GM10248 (cell line): Measurements from ENCODE around the gene SHBG.
"Not testable (repeated sequence)": the region's sequence is repeated elsewhere in the genome, so short reads cannot be mapped to it uniquely, and the experiment has no call there.

Source experiments
- CTCF ChIA-PET: fragments of 300-600 bp; sonication (Branson Sonifier 250); formaldehyde crosslinking; extraction: SDS; loops from one replicate; lab custom pipeline; 2021; ENCODE audit warnings: antibody characterized with exemption; lab: Yijun Ruan, JAX
- POLR2A ChIA-PET: fragments of 350-650 bp; sonication (Branson Sonifier 250); formaldehyde crosslinking; extraction: SDS; loops from one replicate; lab custom pipeline; 2020; ENCODE audit warnings: antibody characterized with exemption; lab: Yijun Ruan, JAX
- DNase-seq: peaks from one replicate; pipeline ENCODE4 v3.0.0; 2012; ENCODE audit errors: extremely low spot score
- TF ChIP-seq, protein P1 (sequence below): IDR thresholded peaks from 2 replicates; pipeline ENCODE4 v1.5.1; 2012; ENCODE audit warnings: mild to moderate bottlenecking, low read depth; ENCODE audit errors: extremely low read depth, missing control alignments, control extremely low read depth

The SHBG gene

DNA sequence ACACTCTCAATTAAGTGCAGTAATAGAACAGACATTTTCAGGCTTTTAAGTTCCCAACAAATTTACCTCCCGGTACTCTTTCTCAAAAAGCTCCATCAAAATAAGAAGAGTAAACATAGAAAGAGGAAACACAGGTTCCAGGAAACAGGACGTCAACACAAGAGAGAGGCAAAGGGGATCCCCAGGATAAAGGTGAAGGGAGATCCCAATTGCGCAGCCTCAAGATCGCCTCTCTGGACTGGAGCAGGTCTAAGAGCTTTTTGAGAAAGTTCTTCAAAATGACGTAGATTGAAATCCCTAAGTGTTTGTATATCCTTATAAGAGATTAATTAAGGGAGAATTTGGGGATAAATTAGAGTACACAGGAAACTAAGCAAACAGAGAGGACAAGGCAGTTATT is 11.3 kb upstream of the SHBG start:
- TF ChIP-seq, protein P1, sequence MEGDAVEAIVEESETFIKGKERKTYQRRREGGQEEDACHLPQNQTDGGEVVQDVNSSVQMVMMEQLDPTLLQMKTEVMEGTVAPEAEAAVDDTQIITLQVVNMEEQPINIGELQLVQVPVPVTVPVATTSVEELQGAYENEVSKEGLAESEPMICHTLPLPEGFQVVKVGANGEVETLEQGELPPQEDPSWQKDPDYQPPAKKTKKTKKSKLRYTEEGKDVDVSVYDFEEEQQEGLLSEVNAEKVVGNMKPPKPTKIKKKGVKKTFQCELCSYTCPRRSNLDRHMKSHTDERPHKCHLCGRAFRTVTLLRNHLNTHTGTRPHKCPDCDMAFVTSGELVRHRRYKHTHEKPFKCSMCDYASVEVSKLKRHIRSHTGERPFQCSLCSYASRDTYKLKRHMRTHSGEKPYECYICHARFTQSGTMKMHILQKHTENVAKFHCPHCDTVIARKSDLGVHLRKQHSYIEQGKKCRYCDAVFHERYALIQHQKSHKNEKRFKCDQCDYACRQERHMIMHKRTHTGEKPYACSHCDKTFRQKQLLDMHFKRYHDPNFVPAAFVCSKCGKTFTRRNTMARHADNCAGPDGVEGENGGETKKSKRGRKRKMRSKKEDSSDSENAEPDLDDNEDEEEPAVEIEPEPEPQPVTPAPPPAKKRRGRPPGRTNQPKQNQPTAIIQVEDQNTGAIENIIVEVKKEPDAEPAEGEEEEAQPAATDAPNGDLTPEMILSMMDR = no peak
- POLR2A ChIA-PET = no interaction called here
- CTCF ChIA-PET = interaction anchor here (0.8 to 9.0 kb wide), 2 partner anchors 12 to 69 kb away, joined by 3 to 68 read pairs; partner anchors contain the start of genes SAT2 and SHBG
- DNase-seq = no peak

DNA sequence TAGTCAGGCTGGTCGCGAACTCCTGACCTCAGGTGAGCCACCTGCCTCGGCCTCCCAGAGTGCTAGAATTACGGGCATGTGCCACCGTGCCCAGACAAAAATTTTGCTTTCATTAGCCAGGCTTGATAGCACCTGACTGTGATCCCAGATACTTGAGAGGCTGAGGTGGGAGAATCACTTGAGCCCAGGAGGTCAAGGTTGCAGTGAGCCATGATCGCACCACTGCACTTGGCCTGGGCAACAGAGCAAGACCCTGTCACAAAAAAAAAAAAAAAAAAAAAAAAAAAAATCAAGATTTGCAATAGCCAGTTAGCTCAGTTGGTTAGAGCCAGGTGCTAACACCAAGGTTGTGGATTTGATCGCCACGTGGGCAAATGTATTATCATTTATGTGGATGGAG is 9.1 kb upstream of the SHBG start:
- ChIA-PET CTCF (interaction anchor here (2.2 kb wide), 1 partner anchor 106 kb away, joined by 6 read pairs; no protein-coding TSS in a partner anchor), POLR2A (no interaction called here)
- DNase-seq = no peak
- TF ChIP-seq, protein P1 = no peak

DNA sequence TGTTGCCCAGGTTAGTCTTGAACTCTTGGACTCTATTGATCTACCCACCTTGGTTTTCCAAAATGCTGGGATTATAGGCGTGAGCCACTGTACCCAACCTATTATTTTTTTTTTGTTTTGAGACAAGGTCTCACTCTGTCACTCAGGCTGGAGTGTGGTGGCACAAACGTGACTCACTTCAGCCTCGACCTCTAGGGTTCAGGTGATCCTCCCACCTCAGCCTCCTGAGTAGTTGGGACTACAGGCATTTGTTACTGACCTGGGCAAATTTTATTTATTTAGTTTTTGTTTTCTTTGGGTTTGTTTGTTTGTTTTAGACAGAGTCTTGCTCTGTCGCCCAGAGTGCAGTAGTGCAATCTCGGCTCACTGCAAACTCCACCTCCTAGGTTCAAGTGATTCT is 6.3 kb upstream of the SHBG start:
- no peak for DNase-seq
- ChIA-PET POLR2A (no interaction called here), CTCF (interaction anchor here (1.3 to 1.5 kb wide), 2 partner anchors 9 kb away, joined by 4 to 5 read pairs; partner anchors contain the start of gene FXR2)
- TF ChIP-seq, protein P1 = no peak

DNA sequence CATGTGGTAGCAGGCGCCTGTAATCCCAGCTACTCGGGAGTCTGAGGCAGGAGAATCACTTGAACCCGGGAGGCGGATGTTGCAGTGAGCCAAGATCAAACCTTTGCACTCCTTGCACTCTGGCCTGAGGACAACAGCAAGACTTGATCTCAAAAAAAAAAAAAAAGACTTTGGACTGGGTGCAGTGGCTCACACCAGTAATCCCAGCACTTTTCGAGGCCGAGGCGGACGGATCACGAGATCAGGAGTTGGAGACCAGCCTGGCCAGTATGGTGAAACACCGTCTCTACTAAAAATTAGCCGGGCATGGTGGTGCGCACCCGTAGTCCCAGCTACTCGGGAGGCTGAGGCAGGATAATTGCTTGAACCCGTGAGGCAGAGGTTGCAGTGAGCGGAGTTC is 4.2 kb upstream of the SHBG start:
- CTCF ChIA-PET = interaction anchor here (4.3 to 9.5 kb wide), 2 partner anchors 11 to 63 kb away, joined by 31 to 68 read pairs; partner anchors contain the start of genes FXR2, TP53 and WRAP53

DNA sequence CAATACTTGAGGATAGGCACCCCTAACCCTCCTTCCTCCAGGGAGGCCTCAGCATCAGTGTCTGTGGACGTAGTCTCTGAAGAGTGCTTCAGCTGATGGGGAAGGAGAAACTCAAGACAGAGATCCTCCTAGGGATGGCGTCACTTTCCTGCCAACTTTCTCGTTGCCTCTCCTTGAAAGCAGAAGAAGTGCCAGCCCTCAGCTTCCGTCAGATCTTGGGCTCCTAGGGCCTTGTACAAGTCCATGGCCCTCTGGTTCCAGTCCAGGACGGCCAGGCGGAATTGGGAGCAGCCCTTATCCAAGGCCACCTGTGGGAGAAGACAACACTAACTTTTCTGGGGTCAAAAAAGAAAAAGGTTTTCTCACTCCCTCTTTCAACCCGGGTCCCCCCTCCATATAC is 3.6 kb upstream of the SHBG start:
- ChIA-PET POLR2A (interaction anchor here (0.7 to 1.0 kb wide), 2 partner anchors 24 to 61 kb away, joined by 4 to 5 read pairs; partner anchors contain the start of genes ATP1B2 and TP53), CTCF (interaction anchor here (4.3 to 9.5 kb wide), 2 partner anchors 12 to 62 kb away, joined by 31 to 68 read pairs; partner anchors contain the start of genes FXR2, TP53 and WRAP53)
- TF ChIP-seq, protein P1 = no peak
- DNase-seq = no peak

More for the DNA sequence above, 4.2 kb upstream of the SHBG start:
- POLR2A ChIA-PET, DNase-seq: not testable (repeated sequence)

DNA sequence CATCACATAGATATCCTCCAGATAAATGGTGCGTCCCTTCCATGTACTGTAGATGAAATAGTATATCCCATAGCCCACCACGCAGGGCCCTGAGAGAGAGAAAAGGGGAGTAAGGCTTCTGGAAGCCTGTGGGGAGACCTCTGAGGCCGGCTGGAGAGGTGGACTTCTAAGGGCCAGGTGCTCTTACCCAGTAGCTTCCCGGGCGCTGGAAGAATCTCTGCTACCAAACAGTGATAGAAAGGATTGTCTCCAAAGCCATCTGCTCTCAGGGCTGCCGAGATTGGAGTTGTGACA is 3.0 kb upstream of the SHBG start:
- no peak for DNase-seq
- POLR2A ChIA-PET = interaction anchor here (1.0 to 1.5 kb wide), 3 partner anchors 24 to 142 kb away, joined by 5 to 9 read pairs (median 7); partner anchors contain the start of genes ATP1B2, POLR2A, TP53 and WRAP53
- CTCF ChIA-PET = interaction anchor here (1.3 to 9.5 kb wide), 3 partner anchors 12 to 61 kb away, joined by 3 to 68 read pairs (median 31); partner anchors contain the start of genes FXR2, SOX15, TP53 and WRAP53

More for the DNA sequence above, 3.0 kb upstream of the SHBG start:
- TF ChIP-seq, protein P1 = no peak
